ENCODE measurements around the gene CTNNA2. TPM values are rescaled to one million over a fixed set of nuclear protein-coding genes. Genes with fewer than 3 reads are reported as not detected.

The CTNNA2 gene
- polyA plus RNA-seq, 2 of the 4 experiments (the other 2 are of a cell fraction) = 0.50 to 0.94 TPM

DNA sequence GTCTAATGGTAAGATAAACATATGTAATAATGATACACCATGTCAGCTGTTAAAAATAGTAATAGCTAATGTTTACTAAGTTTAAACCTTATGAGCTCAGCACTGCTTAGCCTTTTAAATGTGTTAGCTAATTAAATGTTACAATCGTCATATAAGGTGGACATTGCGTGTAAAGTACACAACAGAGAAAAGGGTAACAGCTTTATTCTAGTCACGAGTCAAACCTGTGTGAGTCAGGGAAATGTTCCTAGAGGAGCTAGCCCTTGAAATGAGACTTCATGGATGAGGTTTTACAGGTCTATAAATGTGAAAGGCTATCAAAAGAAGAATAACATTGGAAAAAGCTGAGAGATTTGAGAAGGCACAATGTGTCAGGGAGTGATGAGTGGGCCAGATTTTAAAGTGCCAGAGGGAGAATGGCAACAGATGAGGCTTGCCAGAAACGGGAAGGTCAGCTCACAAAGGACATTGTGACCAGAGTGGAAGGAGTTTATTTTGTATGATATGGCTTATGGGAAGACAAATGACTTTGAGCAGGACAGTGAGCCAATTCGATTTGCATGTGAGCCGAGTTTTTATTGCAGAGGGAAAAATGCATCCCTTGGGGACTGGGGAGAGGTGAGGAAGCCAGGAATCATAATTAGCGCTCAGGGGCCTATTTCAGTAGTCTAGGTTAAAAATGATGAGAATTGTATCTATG is 276.3 kb downstream of the CTNNA2 start (continued):
- no peak for TF ChIP-seq MYC (IDR thresholded peaks at IDR 0.05; ENCODE audit: borderline replicate concordance, low read length)
- no peak for TF ChIP-seq EHF (CRISPR knock-in tag; IDR thresholded peaks at IDR 0.05)
- TF ChIP-seq RFX5 (IDR thresholded peaks at IDR 0.05) = no peak
- no peak for TF ChIP-seq EHMT2 (IDR thresholded peaks at IDR 0.05; ENCODE audit: low read depth)
- no peak for TF ChIP-seq POLR2AphosphoS2 (conservative IDR thresholded peaks at IDR 0.05; ENCODE audit: low read length)
- no peak for TF ChIP-seq ZC3H11A (IDR thresholded peaks at IDR 0.05)

DNA sequence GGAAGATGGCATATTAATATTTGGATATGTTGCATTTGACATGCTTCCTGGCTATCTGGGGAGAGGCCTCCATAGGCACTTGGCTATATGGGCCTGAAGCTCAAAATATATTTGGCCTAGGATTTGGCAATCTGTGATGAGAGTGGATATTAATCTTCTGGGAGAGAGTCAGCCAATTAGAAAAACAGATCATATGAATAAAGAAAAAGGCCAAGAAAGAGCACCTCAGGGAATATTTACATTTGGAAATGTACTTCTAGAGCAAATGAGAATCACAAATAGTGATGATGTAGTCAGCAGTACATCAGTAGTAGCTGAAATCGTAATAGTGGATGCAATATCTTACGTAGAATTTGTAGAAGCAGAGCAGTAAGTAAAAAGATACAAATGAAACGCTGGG is 277.0 kb downstream of the CTNNA2 start:
- no peak for FAIRE-seq
- TF ChIP-seq RFX5 (IDR thresholded peaks at IDR 0.05) = no peak
- no peak for TF ChIP-seq ZSCAN20 (CRISPR knock-in tag; IDR thresholded peaks at IDR 0.05)
- TF ChIP-seq FOSL2 (IDR thresholded peaks at IDR 0.05) = no peak
- TF ChIP-seq FOSL2 (CRISPR knock-in tag; IDR thresholded peaks at IDR 0.05) = no peak
- TF ChIP-seq CEBPB (IDR thresholded peaks at IDR 0.05) = no peak
- TF ChIP-seq ZNF302 (CRISPR knock-in tag; IDR thresholded peaks at IDR 0.05) = no peak
- TF ChIP-seq JUNB (IDR thresholded peaks at IDR 0.05) = no peak
- TF ChIP-seq KDM5A (IDR thresholded peaks at IDR 0.05) = no peak
- TF ChIP-seq RNF2 (IDR thresholded peaks at IDR 0.05; ENCODE audit: borderline replicate concordance, low read depth) = no peak
- no peak for TF ChIP-seq BHLHE40 (IDR thresholded peaks at IDR 0.05; ENCODE audit: low read depth, low read length)
- TF ChIP-seq HOXB5 (CRISPR knock-in tag; IDR thresholded peaks at IDR 0.05) = no peak
- TF ChIP-seq, protein P1, sequence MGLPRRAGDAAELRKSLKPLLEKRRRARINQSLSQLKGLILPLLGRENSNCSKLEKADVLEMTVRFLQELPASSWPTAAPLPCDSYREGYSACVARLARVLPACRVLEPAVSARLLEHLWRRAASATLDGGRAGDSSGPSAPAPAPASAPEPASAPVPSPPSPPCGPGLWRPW (IDR thresholded peaks at IDR 0.05) = no peak
- TF ChIP-seq MAFK (IDR thresholded peaks at IDR 0.05; ENCODE audit: partially characterized antibody) = no peak
- TF ChIP-seq, protein P2, sequence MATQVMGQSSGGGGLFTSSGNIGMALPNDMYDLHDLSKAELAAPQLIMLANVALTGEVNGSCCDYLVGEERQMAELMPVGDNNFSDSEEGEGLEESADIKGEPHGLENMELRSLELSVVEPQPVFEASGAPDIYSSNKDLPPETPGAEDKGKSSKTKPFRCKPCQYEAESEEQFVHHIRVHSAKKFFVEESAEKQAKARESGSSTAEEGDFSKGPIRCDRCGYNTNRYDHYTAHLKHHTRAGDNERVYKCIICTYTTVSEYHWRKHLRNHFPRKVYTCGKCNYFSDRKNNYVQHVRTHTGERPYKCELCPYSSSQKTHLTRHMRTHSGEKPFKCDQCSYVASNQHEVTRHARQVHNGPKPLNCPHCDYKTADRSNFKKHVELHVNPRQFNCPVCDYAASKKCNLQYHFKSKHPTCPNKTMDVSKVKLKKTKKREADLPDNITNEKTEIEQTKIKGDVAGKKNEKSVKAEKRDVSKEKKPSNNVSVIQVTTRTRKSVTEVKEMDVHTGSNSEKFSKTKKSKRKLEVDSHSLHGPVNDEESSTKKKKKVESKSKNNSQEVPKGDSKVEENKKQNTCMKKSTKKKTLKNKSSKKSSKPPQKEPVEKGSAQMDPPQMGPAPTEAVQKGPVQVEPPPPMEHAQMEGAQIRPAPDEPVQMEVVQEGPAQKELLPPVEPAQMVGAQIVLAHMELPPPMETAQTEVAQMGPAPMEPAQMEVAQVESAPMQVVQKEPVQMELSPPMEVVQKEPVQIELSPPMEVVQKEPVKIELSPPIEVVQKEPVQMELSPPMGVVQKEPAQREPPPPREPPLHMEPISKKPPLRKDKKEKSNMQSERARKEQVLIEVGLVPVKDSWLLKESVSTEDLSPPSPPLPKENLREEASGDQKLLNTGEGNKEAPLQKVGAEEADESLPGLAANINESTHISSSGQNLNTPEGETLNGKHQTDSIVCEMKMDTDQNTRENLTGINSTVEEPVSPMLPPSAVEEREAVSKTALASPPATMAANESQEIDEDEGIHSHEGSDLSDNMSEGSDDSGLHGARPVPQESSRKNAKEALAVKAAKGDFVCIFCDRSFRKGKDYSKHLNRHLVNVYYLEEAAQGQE (IDR thresholded peaks at IDR 0.05) = no peak
- TF ChIP-seq EP300 (IDR thresholded peaks at IDR 0.05) = no peak
- TF ChIP-seq, protein P3, sequence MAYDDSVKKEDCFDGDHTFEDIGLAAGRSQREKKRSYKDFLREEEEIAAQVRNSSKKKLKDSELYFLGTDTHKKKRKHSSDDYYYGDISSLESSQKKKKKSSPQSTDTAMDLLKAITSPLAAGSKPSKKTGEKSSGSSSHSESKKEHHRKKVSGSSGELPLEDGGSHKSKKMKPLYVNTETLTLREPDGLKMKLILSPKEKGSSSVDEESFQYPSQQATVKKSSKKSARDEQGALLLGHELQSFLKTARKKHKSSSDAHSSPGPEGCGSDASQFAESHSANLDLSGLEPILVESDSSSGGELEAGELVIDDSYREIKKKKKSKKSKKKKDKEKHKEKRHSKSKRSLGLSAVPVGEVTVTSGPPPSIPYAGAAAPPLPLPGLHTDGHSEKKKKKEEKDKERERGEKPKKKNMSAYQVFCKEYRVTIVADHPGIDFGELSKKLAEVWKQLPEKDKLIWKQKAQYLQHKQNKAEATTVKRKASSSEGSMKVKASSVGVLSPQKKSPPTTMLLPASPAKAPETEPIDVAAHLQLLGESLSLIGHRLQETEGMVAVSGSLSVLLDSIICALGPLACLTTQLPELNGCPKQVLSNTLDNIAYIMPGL (CRISPR knock-in tag; IDR thresholded peaks at IDR 0.05; ENCODE audit: borderline replicate concordance) = no peak
- TF ChIP-seq POLR2AphosphoS2 (conservative IDR thresholded peaks at IDR 0.05; ENCODE audit: low read length) = no peak
- TF ChIP-seq SREBF2 (IDR thresholded peaks at IDR 0.05) = no peak
- TF ChIP-seq MAZ (IDR thresholded peaks at IDR 0.05; ENCODE audit: borderline replicate concordance, low read depth, low read length) = no peak
- TF ChIP-seq RAD21 (conservative IDR thresholded peaks at IDR 0.05 in 1 of 2, IDR thresholded peaks at IDR 0.05 in 1 of 2) = no peak

More for the DNA sequence above, 277.0 kb downstream of the CTNNA2 start:
- no peak overlapping the region for H3K27ac ChIP-seq
- WGBS (ENCODE audit: missing lambda C conversion rate) = 38% methylated on average over 3 of the region's 3 CpGs
- DNase-seq (ENCODE audit: low read depth in 1 of 2, low spot score in 1 of 2) (no peak), ATAC-seq (no peak)
- no peak overlapping the region for H3K4me2 ChIP-seq
- CTCF ChIA-PET = no interaction called here
- no peaks in the 10 kb centered on the region; the same call in 2 of the 3 replicates for H3K9me3 ChIP-seq
- no peaks in the 10 kb centered on the region for H3K4me1 ChIP-seq
- POLR2A ChIA-PET = no interaction called here
- H3K4me3 ChIP-seq = no peak overlapping the region

Measured in A549 (cell line).